Retina (tissue), 1 donor: ENCODE results near the gene THOC6.
A peak's percentile ranks its signal among the peaks of the same experiment; 100 is the strongest.

Experiments used
- DNase-seq: peaks from one replicate; pipeline ENCODE4 v3.0.0-alpha.2; 2016

THOC6 gene

GRCh38 chr16:3017794-3018506, 5.9 kb upstream of the THOC6 start, which contains the start of gene CLDN6:
TSS of gene CLDN6 (minus strand) at chr16:3018183. CDS start at chr16:3016021, 2,162 bp downstream.
- DNase-seq, result peak; percentile 61

- DNase-seq, result no peak
Measured at GRCh38 chr16:3019594-3020246, 4.1 kb upstream of the THOC6 start.

DNA sequence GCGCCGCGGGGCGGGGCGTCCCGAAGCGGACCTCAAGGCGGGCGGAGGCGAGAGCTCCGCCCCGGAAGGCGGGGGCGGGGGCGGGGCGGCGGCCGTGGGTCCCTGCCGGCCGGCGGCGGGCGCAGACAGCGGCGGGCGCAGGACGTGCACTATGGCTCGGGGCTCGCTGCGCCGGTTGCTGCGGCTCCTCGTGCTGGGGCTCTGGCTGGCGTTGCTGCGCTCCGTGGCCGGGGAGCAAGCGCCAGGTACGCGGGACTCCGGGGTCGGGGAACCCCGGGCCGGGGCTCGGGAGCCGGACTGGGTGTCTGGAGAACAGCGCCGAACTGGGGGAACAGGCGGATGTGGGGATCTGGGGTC, 3.6 kb upstream of the THOC6 start, which contains the start of gene TNFRSF12A:
Gene TNFRSF12A (plus strand): TSS at position 122 of the 357 bp plus-strand sequence. CDS start 30 bp downstream, at position 152.
- peak; percentile 74 for DNase-seq

GRCh38 chr16:3020604-3021448, 3.0 kb upstream of the THOC6 start:
- no peak for DNase-seq

GRCh38 chr16:3021449-3022207, 2.2 kb upstream of the THOC6 start:
- DNase-seq, result peak; percentile 77

DNA sequence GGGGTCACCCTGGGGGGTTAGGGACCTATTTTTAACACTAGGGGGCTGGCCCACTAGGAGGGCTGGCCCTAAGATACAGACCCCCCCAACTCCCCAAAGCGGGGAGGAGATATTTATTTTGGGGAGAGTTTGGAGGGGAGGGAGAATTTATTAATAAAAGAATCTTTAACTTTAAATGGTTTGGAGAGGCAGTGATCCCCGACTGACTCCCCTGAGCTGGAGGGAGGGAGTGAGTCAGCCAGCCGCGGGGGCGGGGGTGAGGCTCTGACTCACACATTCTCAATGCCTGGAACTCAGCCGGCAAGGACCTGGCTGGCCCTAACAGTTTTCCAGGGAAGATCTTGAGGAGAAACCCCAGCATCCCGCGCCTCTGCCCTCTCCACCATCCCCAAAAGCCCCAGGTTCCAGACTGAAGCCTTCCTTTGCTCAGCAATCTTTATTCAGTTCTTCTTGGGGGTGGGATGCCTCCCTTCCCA, 1.6 kb upstream of the THOC6 start:
- DNase-seq, result no peak

DNA sequence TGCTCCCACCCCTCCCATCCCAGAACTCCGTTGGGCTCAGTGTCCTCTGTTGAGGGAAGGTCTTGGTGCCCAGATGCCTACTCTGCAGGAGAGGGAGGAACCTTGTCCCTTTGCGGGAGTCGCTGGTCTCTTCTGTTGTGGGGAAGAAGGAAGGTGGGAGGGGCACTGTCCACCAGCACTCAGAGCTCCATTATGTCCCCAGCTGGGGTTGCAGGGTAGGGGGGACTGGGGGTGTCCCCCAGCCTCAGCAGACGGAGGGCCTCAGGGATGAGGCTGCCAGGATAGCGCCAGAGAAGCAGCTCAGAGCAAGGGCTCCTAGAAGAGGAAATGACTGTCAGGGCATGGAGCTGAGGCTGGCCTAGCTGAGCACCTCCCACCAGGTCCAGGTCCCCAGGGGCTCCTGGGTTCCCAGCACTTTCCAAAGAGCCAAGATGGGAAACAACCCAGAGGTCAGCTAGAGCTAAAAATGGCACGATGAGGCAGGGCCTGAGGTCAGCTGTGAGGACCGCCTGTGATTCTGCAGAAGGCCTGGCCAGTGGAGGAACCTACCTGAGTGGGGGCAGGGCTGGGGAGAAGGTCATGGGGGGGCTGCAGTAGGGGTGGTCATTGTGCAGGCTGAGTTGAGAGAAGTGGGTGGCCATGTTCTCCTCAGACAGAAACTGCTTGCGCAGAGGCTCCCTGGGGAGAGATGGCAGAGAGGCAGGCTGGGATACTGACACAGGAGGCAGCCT, 986 bp upstream of the THOC6 start:
- DNase-seq, result no peak

DNA sequence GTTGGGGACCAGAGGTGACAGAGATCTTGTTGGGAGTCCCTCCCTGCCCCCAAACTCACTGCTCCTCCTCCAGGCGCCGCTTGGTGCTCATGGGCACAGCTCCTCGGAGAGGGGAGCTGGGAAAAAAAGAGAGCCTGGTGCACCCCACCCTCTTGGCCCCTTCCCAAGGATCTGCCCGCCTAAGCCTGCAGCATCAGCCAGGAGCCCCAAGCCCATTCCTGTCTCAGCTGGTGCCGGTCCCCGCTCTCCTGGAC, 493 bp upstream of the THOC6 start:
- no peak for DNase-seq

DNA sequence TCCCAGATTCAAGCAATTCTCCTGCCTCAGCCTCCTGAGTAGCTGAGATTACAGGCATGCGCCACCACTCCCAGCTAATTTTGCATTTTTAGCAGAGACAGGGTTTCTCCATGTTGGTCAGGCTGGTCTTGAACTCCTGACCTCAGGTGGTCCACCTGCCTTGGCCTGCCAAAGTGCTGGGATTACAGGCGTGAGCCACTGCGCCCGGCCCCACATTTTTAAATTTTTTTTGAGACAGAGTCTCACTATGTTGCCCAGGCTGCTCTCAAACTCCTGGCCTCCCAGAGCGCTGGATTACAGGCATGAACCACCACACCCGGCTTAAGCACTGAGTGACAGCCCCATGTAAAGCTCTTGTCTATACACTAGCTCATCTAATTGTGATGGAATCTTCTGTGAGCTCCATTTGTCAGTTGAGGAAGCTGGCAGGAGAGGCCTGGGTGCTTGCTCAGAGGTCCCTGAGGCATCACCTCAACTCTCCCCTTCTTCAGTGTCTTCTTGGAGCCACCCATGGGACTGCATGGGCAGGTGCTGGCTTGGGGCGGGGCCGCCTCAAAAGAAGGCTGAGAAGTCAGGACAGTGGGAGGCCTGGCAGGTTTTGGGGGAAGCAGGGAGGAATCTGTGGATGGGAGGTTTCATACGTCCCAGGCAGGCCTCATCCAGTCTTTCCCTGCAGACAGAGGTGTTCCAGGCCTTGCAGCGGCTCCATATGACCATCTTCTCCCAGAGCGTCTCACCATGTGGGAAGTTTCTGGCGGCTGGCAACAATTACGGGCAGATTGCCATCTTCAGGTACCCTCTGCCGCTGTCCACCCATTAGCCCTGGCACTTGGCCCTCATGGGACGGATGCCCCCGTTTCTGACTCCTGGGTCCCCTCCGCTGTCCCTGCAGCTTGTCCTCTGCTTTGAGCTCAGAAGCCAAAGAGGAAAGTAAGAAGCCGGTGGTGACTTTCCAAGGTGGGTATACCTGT, 1.5 kb downstream of the THOC6 start:
- no peak for DNase-seq

DNA sequence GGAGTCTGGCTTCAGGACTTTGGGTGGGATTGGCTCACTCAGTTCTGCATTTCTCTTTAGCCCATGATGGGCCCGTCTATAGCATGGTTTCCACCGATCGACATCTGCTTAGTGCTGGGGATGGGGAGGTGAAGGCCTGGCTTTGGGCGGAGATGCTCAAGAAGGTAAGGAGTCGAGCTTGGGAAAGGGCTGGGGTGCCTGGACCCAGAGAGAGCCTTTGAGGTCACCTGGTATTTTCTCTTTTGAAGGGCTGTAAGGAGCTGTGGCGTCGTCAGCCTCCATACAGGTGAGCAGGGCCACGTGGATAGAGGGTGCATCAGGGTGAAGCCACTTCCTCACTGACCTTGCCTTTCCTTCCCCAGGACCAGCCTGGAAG, 2.2 kb downstream of the THOC6 start:
- DNase-seq, result no peak

- no peak for DNase-seq
Measured at GRCh38 chr16:3026609-3027488, 3.0 kb downstream of the THOC6 start.

DNA sequence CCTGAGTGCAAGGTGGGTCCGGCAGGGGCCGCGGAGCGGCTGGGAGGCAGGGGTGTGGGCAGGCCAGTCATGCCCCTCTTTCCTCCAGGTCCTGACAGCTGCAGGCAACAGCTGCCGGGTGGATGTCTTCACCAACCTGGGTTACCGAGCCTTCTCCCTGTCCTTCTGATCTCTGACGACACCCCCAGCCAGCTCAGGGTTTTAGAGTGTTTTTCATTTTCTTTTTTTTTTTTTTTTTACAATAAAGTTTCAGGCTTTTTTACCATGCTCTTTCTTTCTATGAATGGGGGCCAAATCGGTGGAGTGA, 3.6 kb downstream of the THOC6 start:
- DNase-seq, result no peak

DNA sequence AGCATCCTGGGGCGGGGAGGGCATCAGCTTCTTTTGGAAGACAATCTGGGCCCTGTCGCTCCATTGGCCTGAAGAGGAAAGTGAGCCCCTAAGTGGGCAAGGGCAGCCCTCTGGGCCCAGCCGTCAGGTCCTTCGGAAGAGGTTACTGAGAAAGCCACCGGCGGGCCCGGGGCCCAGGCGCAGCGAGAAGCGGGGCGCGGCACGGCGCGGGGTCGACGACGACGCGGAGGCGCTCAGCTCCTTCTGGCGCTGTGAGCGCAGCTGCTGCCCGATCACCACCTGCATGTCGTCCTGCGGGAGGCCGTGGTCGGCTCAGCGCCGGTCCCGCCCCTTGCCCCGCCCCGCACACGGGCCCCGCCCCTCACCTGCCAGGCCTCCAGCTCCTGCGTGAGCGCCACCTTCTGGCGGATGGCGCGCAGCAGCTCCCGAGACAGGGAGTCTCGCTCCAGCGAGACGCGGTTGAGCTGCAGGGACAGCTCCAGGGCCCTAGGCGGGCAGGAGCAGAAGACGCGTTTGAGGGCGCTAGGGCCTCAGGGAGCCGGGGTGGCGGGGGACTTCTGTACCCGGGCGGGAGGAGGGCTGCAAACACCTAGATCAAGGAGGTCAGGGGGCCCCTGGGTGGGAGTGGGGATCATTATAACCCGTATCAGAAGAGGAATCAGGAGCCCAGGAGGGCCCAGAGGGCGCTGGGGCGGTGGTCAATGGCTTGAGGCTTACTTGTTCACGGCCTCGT, 4.3 kb downstream of the THOC6 start:
- DNase-seq, result peak; percentile 86

DNA sequence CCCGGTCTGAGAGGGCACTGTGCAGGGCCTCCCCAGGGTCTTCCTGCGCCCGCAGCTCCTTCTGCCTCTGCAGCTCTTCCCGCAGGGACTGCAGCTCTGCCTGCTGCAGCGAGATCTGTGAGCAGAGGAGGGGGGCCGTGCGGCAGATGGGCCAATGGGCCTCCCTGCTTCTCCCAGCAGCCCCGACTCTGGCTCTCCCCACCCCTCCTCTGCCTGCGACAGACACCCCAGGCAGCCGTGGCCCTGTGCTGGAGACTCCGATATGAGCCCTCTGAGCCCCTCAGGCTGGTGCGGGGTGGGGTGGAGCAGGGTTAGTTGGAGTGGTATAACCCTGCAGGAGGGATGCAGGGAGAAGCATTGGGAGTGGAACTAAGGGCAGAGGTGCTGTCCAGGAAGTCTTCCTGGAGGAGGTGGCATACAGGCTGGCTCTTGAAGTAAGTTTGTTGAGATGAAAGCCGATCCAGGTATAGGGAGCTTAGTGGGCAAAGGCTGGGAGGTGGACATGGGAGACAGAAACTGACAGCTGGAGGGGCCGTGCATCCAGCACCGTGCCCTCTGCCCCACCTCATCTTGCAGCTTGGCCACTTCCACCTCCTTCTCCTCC, 5.0 kb downstream of the THOC6 start:
- DNase-seq, result no peak

- no peak for DNase-seq
Measured at GRCh38 chr16:3029491-3030221, 5.8 kb downstream of the THOC6 start.

DNA sequence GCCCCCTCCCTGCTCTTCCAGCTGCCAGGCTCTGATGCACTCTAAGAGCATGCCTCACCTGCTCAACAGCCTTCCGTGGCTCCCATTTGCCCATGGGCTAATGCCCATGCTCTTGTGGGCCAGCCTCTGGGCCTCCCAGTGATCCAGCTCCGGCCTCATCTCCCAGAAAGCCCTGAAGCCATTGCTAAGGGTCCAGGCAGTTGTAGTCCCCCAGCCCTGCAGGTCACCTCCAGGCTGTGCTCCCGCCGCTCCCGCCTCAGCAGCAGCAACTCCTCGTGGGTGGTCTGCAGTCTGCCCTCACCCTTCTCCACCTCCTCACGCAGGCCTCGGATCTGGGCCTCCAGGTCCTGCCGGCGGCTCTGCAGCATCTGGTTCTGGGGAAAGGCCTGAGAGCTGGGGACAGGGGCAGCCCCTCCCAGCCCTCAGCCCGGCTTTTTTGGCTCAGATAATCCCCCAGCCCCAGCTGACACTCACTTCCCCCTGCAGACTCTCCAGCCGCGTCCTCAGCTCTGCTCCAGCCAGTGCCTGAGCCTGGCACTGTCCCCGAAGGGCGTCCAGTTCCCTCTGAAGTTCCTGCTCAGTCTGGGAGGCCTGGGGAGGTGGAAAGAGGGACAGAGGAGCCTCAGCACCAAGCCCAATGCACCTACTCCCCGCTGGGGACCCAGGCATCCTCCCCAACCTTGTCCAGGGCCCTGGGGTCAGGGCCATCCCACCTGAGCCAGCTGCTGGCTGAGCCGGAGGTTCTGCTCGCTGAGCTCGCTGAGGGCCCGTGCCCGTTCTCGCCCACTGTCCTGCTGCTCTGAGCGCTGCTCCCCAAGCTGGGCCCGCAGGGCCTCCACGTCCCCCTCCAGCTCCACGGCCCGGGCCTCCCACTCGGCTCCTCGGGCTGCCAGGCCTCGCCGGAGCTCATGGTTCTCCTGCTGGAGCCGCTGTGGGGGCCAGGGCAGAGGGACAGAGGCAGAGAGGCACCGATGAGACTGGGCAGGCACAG, 6.7 kb downstream of the THOC6 start:
- no peak for DNase-seq

GRCh38 chr16:3032624-3033023, 8.8 kb downstream of the THOC6 start:
- no peak for DNase-seq
